Spleen (tissue), 7 donors: ENCODE measurements around the gene MAFF.

Experiments
- CTCF ChIP-seq, 11 experiments: fragments of 200-600 bp in 7 of 11; fragments of 450-650 bp in 4 of 11; sonication (generic) in 4 of 11; IDR thresholded peaks in 8 of 11; conservative IDR thresholded peaks in 3 of 11; 1 replicate in 7 of 11; 2 replicates in 4 of 11; pipeline versions ENCODE4 v1.4.0 to v1.8.0; 2016 to 2021; ENCODE audit warnings: antibody characterized with exemption in 11 of 11, inconsistent platforms in 4 of 11, mild to moderate bottlenecking in 1 of 11
- POLR2AphosphoS5 ChIP-seq, 3 donors: sonication (generic); formaldehyde crosslinking; IDR thresholded peaks; one replicate each; pipeline ENCODE4 v1.5.1; 2017; ENCODE audit warnings: antibody characterized with exemption in 3 of 3
- donor health status: DM: no; HTN: no; CAD: no; lungs with moderate emphysema.
- donor health status: DM: no; HTN: no; CAD: no.
- donor health status: DM: no; HTN: no; CAD: no.

- no peak for TF ChIP-seq CTCF (IDR thresholded peaks at IDR 0.05 in 8 of 11, conservative IDR thresholded peaks at IDR 0.05 in 3 of 11)
- TF ChIP-seq POLR2AphosphoS5 (IDR thresholded peaks at IDR 0.05): no peak
Measured at GRCh38 chr22:38184788-38185187, 17.0 kb upstream of the MAFF start.
